ENCODE data around the gene FKBP2.

GRCh38 chr11:64245401-64245796 is 4.5 kb downstream of the FKBP2 start:
- TF ChIP-seq POLR2A (IDR thresholded peaks at IDR 0.05; ENCODE audit: low read depth, low read length) (no peak), POLR2AphosphoS5 (IDR thresholded peaks at IDR 0.05; ENCODE audit: low read depth, low read length) (no peak), TAF1 (IDR thresholded peaks at IDR 0.05; ENCODE audit: low read depth, low read length) (no peak), PAX5 (IDR thresholded peaks at IDR 0.05; ENCODE audit: insufficient read depth, low read length, severe bottlenecking) (no peak), POU2F2 (IDR thresholded peaks at IDR 0.05; ENCODE audit: low read depth, low read length) (no peak), SPI1 (IDR thresholded peaks at IDR 0.05; ENCODE audit: low read depth, low read length) (no peak; the same call in 1 of the 2 replicates)
